Activated CD4-positive, alpha-beta T cell treated with anti-CD3 and anti-CD28 coated beads for 36 hours (primary cell): ENCODE data around the gene USP5. TPM values are rescaled to one million over a fixed set of nuclear protein-coding genes. Genes with fewer than 3 reads are reported as not detected.

ENCODE experiments used
- ATAC-seq: fragments of 200-7000 bp; cut with Tn5 transposase; one replicate; pipeline ENCODE4 v1.10.0; 2021; ENCODE audit warnings: mild to moderate bottlenecking, moderate library complexity
- CTCF ChIA-PET: fragments of 350-600 bp; sonication (Branson Sonifier 250); formaldehyde crosslinking; loops from one replicate; lab custom pipeline; 2021; ENCODE audit warnings: antibody characterized with exemption; lab: Charles Lee
- POLR2A ChIA-PET: fragments of 350-600 bp; sonication (Branson Sonifier 250); formaldehyde crosslinking; loops from one replicate; lab custom pipeline; 2021; ENCODE audit warnings: antibody characterized with exemption, inconsistent platforms; lab: Charles Lee
- DNase-seq: peaks from one replicate; pipeline ENCODE4 v3.0.0-alpha.2; 2020
- H3K27ac Mint-ChIP-seq: one replicate; pipeline ENCODE4 v1.8.0; 2021; ENCODE audit warnings: mixed read lengths
- H3K27me3 Mint-ChIP-seq: one replicate; pipeline ENCODE4 v1.8.0; 2021; ENCODE audit warnings: mixed read lengths
- H3K36me3 Mint-ChIP-seq: one replicate; pipeline ENCODE4 v1.8.0; 2021; ENCODE audit warnings: low read depth, mixed read lengths
- H3K4me1 Mint-ChIP-seq: one replicate; pipeline ENCODE4 v1.8.0; 2021; ENCODE audit warnings: mixed read lengths
- H3K4me3 Mint-ChIP-seq: one replicate; pipeline ENCODE4 v1.8.0; 2021; ENCODE audit warnings: mild to moderate bottlenecking, moderate library complexity, mixed read lengths
- H3K9me3 Mint-ChIP-seq: one replicate; pipeline ENCODE4 v1.8.0; 2021; ENCODE audit warnings: low read depth, mixed read lengths
- intact Hi-C, 2 experiments: fragments of 100-400 bp; cut with DNase I in 1 of 2; cut with micrococcal nuclease in 1 of 2; formaldehyde crosslinking; loops; one replicate each; pipeline versions ENCODE4 v1.14.2 to v1.15.1; 2022 to 2024; cut with DNase I, micrococcal nuclease
- total RNA-seq, 2 experiments: library from RNA; stranded (reverse); gene quantifications; one replicate each; pipeline ENCODE4 v1.2.3, GENCODE V29; 2021

USP5 gene
- total RNA-seq, 2 experiments from 2014 or later: 128 to 132 TPM

- peaks cover 21% of the 10 kb centered on the region for H3K4me1 Mint-ChIP-seq
- H3K27me3 Mint-ChIP-seq: peaks cover 14% of the 10 kb centered on the region
- no peak for DNase-seq
- no peaks in the 10 kb centered on the region for H3K36me3 Mint-ChIP-seq
- no peak overlapping the region for H3K4me3 Mint-ChIP-seq
- H3K27ac Mint-ChIP-seq: no peak overlapping the region
- intact Hi-C loops: no loop called here
- CTCF ChIA-PET: interaction anchor here (0.9 to 6.0 kb wide), 6 partner anchors 8 to 65 kb away, joined by 3 to 55 read pairs (median 4); partner anchors contain the start of gene GPR162
- no peak for ATAC-seq
- POLR2A ChIA-PET: interaction anchor here (0.6 kb wide), 1 partner anchor 161 kb away, joined by 3 read pairs; no protein-coding TSS in a partner anchor
- H3K9me3 Mint-ChIP-seq: no peaks in the 10 kb centered on the region
Observed at GRCh38 chr12:6831450-6831995, 20.4 kb upstream of the USP5 start.

- H3K27ac Mint-ChIP-seq: no peak overlapping the region
- intact Hi-C loops: no loop called here
- DNase-seq: no peak
- no peaks in the 10 kb centered on the region for H3K36me3 Mint-ChIP-seq
- H3K9me3 Mint-ChIP-seq: no peaks in the 10 kb centered on the region
- ATAC-seq: no peak
- POLR2A ChIA-PET: no interaction called here
- H3K27me3 Mint-ChIP-seq: peaks cover 14% of the 10 kb centered on the region
- peaks cover 21% of the 10 kb centered on the region for H3K4me1 Mint-ChIP-seq
- CTCF ChIA-PET: interaction anchor here (0.9 to 6.0 kb wide), 7 partner anchors 9 to 209 kb away, joined by 3 to 55 read pairs (median 5); partner anchors contain the start of genes GPR162, MLF2 and ZNF384
- H3K4me3 Mint-ChIP-seq: no peak overlapping the region
Observed at GRCh38 chr12:6832125-6832524, 19.8 kb upstream of the USP5 start.

GRCh38 chr12:6833189-6833890, 18.6 kb upstream of the USP5 start:
- intact Hi-C loops: no loop called here
- H3K27me3 Mint-ChIP-seq: peaks cover 7% of the 10 kb centered on the region

GRCh38 chr12:6834254-6834653, 17.7 kb upstream of the USP5 start:
- H3K27me3 Mint-ChIP-seq: peaks cover 3% of the 10 kb centered on the region
- no peaks in the 10 kb centered on the region for H3K9me3 Mint-ChIP-seq
- H3K27ac Mint-ChIP-seq: no peak overlapping the region
- ChIA-PET POLR2A (interaction anchor here (0.6 kb wide), 1 partner anchor 25 kb away, joined by 3 read pairs; no protein-coding TSS in a partner anchor), CTCF (interaction anchor here (0.6 to 6.0 kb wide), 21 partner anchors 8 to 213 kb away, joined by 3 to 55 read pairs (median 3); partner anchors contain the start of genes CDCA3, COPS7A, GPR162 and MLF2)
- DNase-seq (no peak), ATAC-seq (no peak)
- H3K4me1 Mint-ChIP-seq: peaks cover 7% of the 10 kb centered on the region
- intact Hi-C loops: no loop called here
- no peak overlapping the region for H3K4me3 Mint-ChIP-seq
- no peaks in the 10 kb centered on the region for H3K36me3 Mint-ChIP-seq

More at GRCh38 chr12:6833189-6833890, 18.6 kb upstream of the USP5 start:
- CTCF ChIA-PET: interaction anchor here (0.5 to 6.0 kb wide), 15 partner anchors 9 to 234 kb away, joined by 3 to 55 read pairs (median 3); partner anchors contain the start of genes CDCA3, GPR162, MLF2 and SPSB2
- peaks cover 13% of the 10 kb centered on the region for H3K4me1 Mint-ChIP-seq
- ATAC-seq (no peak), DNase-seq (no peak)
- H3K36me3 Mint-ChIP-seq: no peaks in the 10 kb centered on the region
- no peak overlapping the region for H3K4me3 Mint-ChIP-seq
- H3K9me3 Mint-ChIP-seq: no peaks in the 10 kb centered on the region
- POLR2A ChIA-PET: interaction anchor here (0.6 to 0.8 kb wide), 2 partner anchors 11 to 24 kb away, joined by 3 read pairs; no protein-coding TSS in a partner anchor
- no peak overlapping the region for H3K27ac Mint-ChIP-seq

GRCh38 chr12:6834873-6835272, 17.1 kb upstream of the USP5 start:
- intact Hi-C loops: loop anchor here in 1 of 2 experiments (1.0 kb wide), 1 partner anchor 218 kb away; no protein-coding TSS in a partner anchor
- ChIA-PET CTCF (interaction anchor here (0.6 to 6.0 kb wide), 15 partner anchors 7 to 213 kb away, joined by 3 to 55 read pairs (median 3); partner anchors contain the start of genes CDCA3, COPS7A, GPR162 and MLF2), POLR2A (no interaction called here)
- no peak overlapping the region for H3K4me3 Mint-ChIP-seq
- no peak for ATAC-seq
- peaks cover 3% of the 10 kb centered on the region for H3K27me3 Mint-ChIP-seq
- DNase-seq: no peak
- peaks cover 3% of the 10 kb centered on the region for H3K4me1 Mint-ChIP-seq
- no peaks in the 10 kb centered on the region for H3K36me3 Mint-ChIP-seq
- no peak overlapping the region for H3K27ac Mint-ChIP-seq
- H3K9me3 Mint-ChIP-seq: no peaks in the 10 kb centered on the region

GRCh38 chr12:6836851-6837250, 15.1 kb upstream of the USP5 start:
- ChIA-PET POLR2A (no interaction called here), CTCF (interaction anchor here (0.7 to 5.1 kb wide), 9 partner anchors 8 to 192 kb away, joined by 3 to 34 read pairs (median 4); partner anchors contain the start of genes CDCA3, MLF2 and USP5)
- ATAC-seq (no peak), DNase-seq (no peak)
- intact Hi-C loops: no loop called here
- no peak overlapping the region for H3K27ac Mint-ChIP-seq
- no peaks in the 10 kb centered on the region for H3K36me3 Mint-ChIP-seq
- no peaks in the 10 kb centered on the region for H3K9me3 Mint-ChIP-seq
- H3K27me3 Mint-ChIP-seq: no peaks in the 10 kb centered on the region
- H3K4me3 Mint-ChIP-seq: no peak overlapping the region
- peaks cover 3% of the 10 kb centered on the region for H3K4me1 Mint-ChIP-seq

GRCh38 chr12:6837370-6838060, 14.4 kb upstream of the USP5 start:
- Mint-ChIP-seq H3K27ac (no peak overlapping the region), H3K27me3 (no peaks in the 10 kb centered on the region), H3K9me3 (no peaks in the 10 kb centered on the region), H3K4me1 (peaks cover 3% of the 10 kb centered on the region), H3K4me3 (no peak overlapping the region), H3K36me3 (no peaks in the 10 kb centered on the region)
- ChIA-PET POLR2A (no interaction called here), CTCF (interaction anchor here (0.7 to 4.2 kb wide), 3 partner anchors 13 to 17 kb away, joined by 4 to 27 read pairs (median 4); partner anchors contain the start of genes CDCA3 and USP5)
- no peak for ATAC-seq
- no peak for DNase-seq
- intact Hi-C loops: no loop called here

GRCh38 chr12:6838854-6839253, 13.1 kb upstream of the USP5 start:
- no peak for ATAC-seq
- no peak for DNase-seq
- H3K27me3 Mint-ChIP-seq: no peaks in the 10 kb centered on the region
- no peak overlapping the region for H3K4me3 Mint-ChIP-seq
- intact Hi-C loops: no loop called here
- peaks cover 3% of the 10 kb centered on the region for H3K4me1 Mint-ChIP-seq
- ChIA-PET CTCF (interaction anchor here (0.9 to 1.8 kb wide), 2 partner anchors 12 to 15 kb away, joined by 4 to 7 read pairs; partner anchors contain the start of gene CDCA3), POLR2A (no interaction called here)
- H3K36me3 Mint-ChIP-seq: peaks cover 2% of the 10 kb centered on the region
- no peak overlapping the region for H3K27ac Mint-ChIP-seq
- H3K9me3 Mint-ChIP-seq: no peaks in the 10 kb centered on the region

GRCh38 chr12:6839482-6840201, 12.3 kb upstream of the USP5 start:
- no peak overlapping the region for H3K4me3 Mint-ChIP-seq
- ChIA-PET CTCF (interaction anchor here (1.8 kb wide), 1 partner anchor 11 kb away, joined by 7 read pairs; the partner anchor contains the start of gene CDCA3), POLR2A (interaction anchor here (1.4 to 2.4 kb wide), 2 partner anchors 12 to 13 kb away, joined by 5 to 6 read pairs; partner anchors contain the start of genes CDCA3 and USP5)
- H3K27me3 Mint-ChIP-seq: no peaks in the 10 kb centered on the region
- H3K27ac Mint-ChIP-seq: no peak overlapping the region
- DNase-seq: no peak
- H3K9me3 Mint-ChIP-seq: no peaks in the 10 kb centered on the region
- no peaks in the 10 kb centered on the region for H3K4me1 Mint-ChIP-seq
- ATAC-seq: no peak
- intact Hi-C loops: no loop called here
- H3K36me3 Mint-ChIP-seq: peaks cover 2% of the 10 kb centered on the region

- ChIA-PET POLR2A (interaction anchor here (1.4 to 2.4 kb wide), 2 partner anchors 11 to 12 kb away, joined by 5 to 6 read pairs; partner anchors contain the start of genes CDCA3 and USP5), CTCF (interaction anchor here (0.6 kb wide), 1 partner anchor 148 kb away, joined by 3 read pairs; no protein-coding TSS in a partner anchor)
- Mint-ChIP-seq H3K4me3 (no peak overlapping the region), H3K9me3 (no peaks in the 10 kb centered on the region), H3K4me1 (no peaks in the 10 kb centered on the region), H3K27ac (no peak overlapping the region), H3K36me3 (peaks cover 2% of the 10 kb centered on the region), H3K27me3 (no peaks in the 10 kb centered on the region)
- ATAC-seq (no peak), DNase-seq (no peak)
- intact Hi-C loops: no loop called here
Observed at GRCh38 chr12:6840330-6840729, 11.6 kb upstream of the USP5 start.
